HCT116 (cell line): Measurements from ENCODE around the gene USP24. TPM values are rescaled to one million over a fixed set of nuclear protein-coding genes. Genes with fewer than 3 reads are reported as not detected.

Experiments
- ATAC-seq: fragments of 200-7000 bp; cut with Tn5 transposase; 2 replicates; pipeline ENCODE4 v1.9.1; 2020; ENCODE audit warnings: mild to moderate bottlenecking, moderate library complexity
- BruUV-seq: library from RNA; stranded (reverse); fragments of 400-500 nt; replicated peaks from 2 replicates; lab custom pipeline; 2021; lab: Mats Ljungman, UMichigan
- CTCF ChIA-PET: fragments of 300-600 bp; sonication (Branson Sonifier 250); formaldehyde crosslinking; loops from one replicate; lab custom pipeline; 2021; ENCODE audit warnings: antibody characterized with exemption; lab: Charles Lee
- POLR2A ChIA-PET: fragments of 300-600, 350-600 bp; sonication (Branson Sonifier 250); formaldehyde crosslinking; loops from one replicate; lab custom pipeline; 2021; ENCODE audit warnings: antibody characterized with exemption; lab: Charles Lee
- RAD21 ChIA-PET, 2 experiments: fragments of 300-600 bp; sonication (Branson Sonifier 250); formaldehyde crosslinking; loops; one replicate each; lab custom pipeline; 2023; ENCODE audit warnings: low total read pairs in 2 of 2; ENCODE audit not compliant: uncharacterized antibody in 2 of 2, unreplicated experiment in 2 of 2, low non-redundant PET in 1 of 2; lab: Charles Lee
- DNase-seq: peaks from one replicate; pipeline ENCODE4 v3.0.0-alpha.2; 2010; ENCODE audit warnings: low read depth, low spot score
- H2AFZ ChIP-seq: fragments of 200-600 bp; shearing (Covaris generic), sonication (generic); 2 replicates; pipeline ENCODE4 v1.6.1; 2017; ENCODE audit warnings: low read depth, mixed run types, mixed read lengths, antibody characterized with exemption, low read length; ENCODE audit not compliant: poor library complexity, severe bottlenecking
- H3K27ac ChIP-seq: 2 replicates; pipeline ENCODE4 v1.5.1; 2012; ENCODE audit warnings: low read depth, low read length
- H3K27me3 ChIP-seq: fragments of 200-600 bp; sonication (generic); 2 replicates; pipeline ENCODE4 v1.6.1; 2016; ENCODE audit warnings: mixed run types, low read length, mixed read lengths; ENCODE audit not compliant: insufficient read depth
- H3K36me3 ChIP-seq, 2 experiments: fragments of 200-500 bp in 1 of 2; fragments of 200-600 bp in 1 of 2; sonication (Bioruptor generic) in 1 of 2; sonication (generic) in 1 of 2; 2 replicates each; pipeline versions ENCODE4 v1.5.1 to v1.6.1; 2014 to 2016; ENCODE audit warnings: low read length in 2 of 2, inconsistent platforms in 1 of 2, mixed read lengths in 1 of 2, mixed run types in 1 of 2; ENCODE audit not compliant: insufficient read depth in 2 of 2, control insufficient read depth in 1 of 2
- H3K4me1 ChIP-seq, 2 experiments: fragments of 200-600 bp in 1 of 2; sonication (generic) in 1 of 2; 2 replicates each; pipeline versions ENCODE4 v1.5.1 to v1.6.1; 2012 to 2017; ENCODE audit warnings: low read length in 2 of 2, inconsistent platforms in 1 of 2, mild to moderate bottlenecking in 1 of 2, mixed read lengths in 1 of 2, mixed run types in 1 of 2, moderate library complexity in 1 of 2; ENCODE audit not compliant: insufficient read depth in 2 of 2, control insufficient read depth in 1 of 2
- H3K4me2 ChIP-seq: fragments of 200-600 bp; sonication (generic); 2 replicates; pipeline ENCODE4 v1.6.1; 2017; ENCODE audit warnings: mixed run types, low read length, mixed read lengths
- H3K4me3 ChIP-seq, 2 experiments: fragments of 200-600 bp in 1 of 2; sonication (generic) in 1 of 2; replicated peaks in 1 of 2; 2 replicates each; pipeline ENCODE4 v1.5.1; 2011 to 2016; ENCODE audit warnings: low read length in 2 of 2, control low read depth in 1 of 2, low read depth in 1 of 2, mild to moderate bottlenecking in 1 of 2, mixed read lengths in 1 of 2, mixed run types in 1 of 2
- H3K79me2 ChIP-seq: fragments of 200-600 bp; sonication (generic); 2 replicates; pipeline ENCODE4 v1.6.1; 2017; ENCODE audit warnings: mild to moderate bottlenecking, mixed run types, low read length, moderate library complexity, mixed read lengths; ENCODE audit not compliant: insufficient read depth
- H3K9ac ChIP-seq: fragments of 200-600 bp; sonication (generic); 2 replicates; pipeline ENCODE4 v1.6.1; 2016; ENCODE audit warnings: low read length, mixed read lengths
- H3K9me2 ChIP-seq: fragments of 200-600 bp; sonication (generic), shearing (Covaris generic); 2 replicates; pipeline ENCODE4 v1.6.1; 2017; ENCODE audit warnings: mixed run types, mild to moderate bottlenecking, moderate library complexity; ENCODE audit not compliant: insufficient read depth
- H3K9me3 ChIP-seq, 2 experiments: fragments of 200-500 bp in 1 of 2; fragments of 200-600 bp in 1 of 2; sonication (Bioruptor generic) in 1 of 2; sonication (generic) in 1 of 2; 2 replicates each; pipeline ENCODE4 v1.6.1; 2014 to 2017; ENCODE audit warnings: low read length in 2 of 2, mixed read lengths in 2 of 2, inconsistent platforms in 1 of 2, low read depth in 1 of 2, mild to moderate bottlenecking in 1 of 2, mixed run types in 1 of 2, moderate library complexity in 1 of 2; ENCODE audit not compliant: control insufficient read depth in 1 of 2, insufficient read depth in 1 of 2
- H4K20me1 ChIP-seq: fragments of 200-600 bp; sonication (generic), shearing (Covaris generic); 2 replicates; pipeline ENCODE4 v1.6.1; 2017; ENCODE audit warnings: mixed run types, mild to moderate bottlenecking, moderate library complexity; ENCODE audit not compliant: insufficient read depth
- CBX3 ChIP-seq: IDR thresholded peaks from 2 replicates; pipeline ENCODE4 v1.6.1; 2012; ENCODE audit warnings: low read depth
- CTCF ChIP-seq, 3 experiments: fragments of 200-600 bp in 1 of 3; sonication (generic) in 1 of 3; IDR thresholded peaks in 2 of 3; conservative IDR thresholded peaks in 1 of 3; 2 replicates each; pipeline ENCODE4 v1.5.1; 2012 to 2017; ENCODE audit warnings: low read depth in 2 of 3, low read length in 2 of 3, antibody characterized with exemption in 1 of 3, borderline replicate concordance in 1 of 3, control low read depth in 1 of 3, mild to moderate bottlenecking in 1 of 3, mixed read lengths in 1 of 3, mixed run types in 1 of 3, moderate library complexity in 1 of 3; ENCODE audit not compliant: insufficient read depth in 1 of 3
- EZH2 ChIP-seq: fragments of 200-600 bp; sonication (generic); IDR thresholded peaks from 2 replicates; pipeline ENCODE4 v1.6.1; 2017; ENCODE audit warnings: antibody characterized with exemption, mixed run types
- EZH2phosphoT487 ChIP-seq: fragments of 200-600 bp; IDR thresholded peaks from 2 replicates; pipeline ENCODE4 v1.6.1; 2018; ENCODE audit warnings: antibody characterized with exemption, borderline replicate concordance
- FOSL1 ChIP-seq: IDR thresholded peaks from 2 replicates; pipeline ENCODE4 v1.6.1; 2012; ENCODE audit warnings: low read depth
- JUND ChIP-seq: IDR thresholded peaks from 2 replicates; pipeline ENCODE4 v1.6.1; 2012
- POLR2AphosphoS5 ChIP-seq: IDR thresholded peaks from 2 replicates; pipeline ENCODE4 v1.6.1; 2011; ENCODE audit warnings: mild to moderate bottlenecking, low read depth, low read length, moderate library complexity
- SP1 ChIP-seq: IDR thresholded peaks from 2 replicates; pipeline ENCODE4 v1.6.1; 2012; ENCODE audit warnings: low read depth
- ZBTB33 ChIP-seq: IDR thresholded peaks from 2 replicates; pipeline ENCODE4 v1.6.1; 2011; ENCODE audit warnings: mild to moderate bottlenecking, low read length, moderate library complexity; ENCODE audit not compliant: insufficient replicate concordance; ENCODE audit errors: extremely low read depth
- ZFX ChIP-seq: fragments of 450-650 bp; IDR thresholded peaks from 2 replicates; pipeline ENCODE4 v1.6.1; 2017
- ZNF274 ChIP-seq: fragments of 200-500 bp; sonication (Bioruptor generic); IDR thresholded peaks from 2 replicates; pipeline ENCODE4 v1.6.1; 2014; ENCODE audit warnings: mild to moderate bottlenecking, low read depth, low read length, inconsistent platforms
- intact Hi-C: fragments of 100-400 bp; cut with micrococcal nuclease; formaldehyde crosslinking; loops from 2 replicates; pipeline ENCODE4 v1.10.0; 2022
- total RNA-seq: library from RNA; stranded (reverse); gene quantifications from one replicate; pipeline ENCODE4 v1.2.1, GENCODE V29; 2021; ENCODE audit not compliant: unreplicated experiment

USP24 gene
- total RNA-seq, 1 experiment from 2014 or later: 34.2 TPM

- intact Hi-C loops: no loop called here
- BruUV-seq: no TSS peak
- POLR2A ChIA-PET: no interaction called here
These were observed 126.8 kb downstream of the USP24 start for GRCh38 chr1:55088413-55088812.

GRCh38 chr1:55087439-55087838, 127.7 kb downstream of the USP24 start:
- CTCF ChIA-PET: no interaction called here
- H4K20me1 ChIP-seq: no peaks in the 10 kb centered on the region

More at GRCh38 chr1:55088413-55088812, 126.8 kb downstream of the USP24 start:
- CTCF ChIA-PET: no interaction called here
- ATAC-seq: no peak
- peaks cover 43 to 47% of the 10 kb centered on the region in 2 experiments for H3K36me3 ChIP-seq
- no peaks in the 10 kb centered on the region for H3K4me1 ChIP-seq
- no peak overlapping the region for H2AFZ ChIP-seq
- no peaks in the 10 kb centered on the region for H3K9me3 ChIP-seq
- H4K20me1 ChIP-seq: no peaks in the 10 kb centered on the region
- H3K4me2 ChIP-seq: no peak overlapping the region
- H3K79me2 ChIP-seq: no peaks in the 10 kb centered on the region
- no peak overlapping the region for H3K4me3 ChIP-seq
- H3K9ac ChIP-seq: no peak overlapping the region
- H3K9me2 ChIP-seq: no peaks in the 10 kb centered on the region
- RAD21 ChIA-PET: no interaction called here
- TF ChIP-seq EZH2: no peak
- no peak for TF ChIP-seq ZBTB33
- TF ChIP-seq FOSL1: no peak
- no peak for TF ChIP-seq POLR2AphosphoS5
- no peak for TF ChIP-seq EZH2phosphoT487
- no peak overlapping the region for H3K27ac ChIP-seq
- DNase-seq: no peak
- no peaks in the 10 kb centered on the region for H3K27me3 ChIP-seq

More at GRCh38 chr1:55087439-55087838, 127.7 kb downstream of the USP24 start:
- no peak overlapping the region for H3K4me3 ChIP-seq
- ChIA-PET POLR2A (no interaction called here), RAD21 (no interaction called here)
- DNase-seq (no peak), ATAC-seq (no peak)
- no peak overlapping the region for H3K4me2 ChIP-seq
- H3K4me1 ChIP-seq: no peaks in the 10 kb centered on the region
- intact Hi-C loops: no loop called here
- no TSS peak for BruUV-seq
- TF ChIP-seq EZH2 (no peak), SP1 (no peak), POLR2AphosphoS5 (no peak), ZNF274 (no peak), CBX3 (no peak), ZFX (no peak), JUND (no peak), CTCF (IDR thresholded peaks at IDR 0.05 in 2 of 3, conservative IDR thresholded peaks at IDR 0.05 in 1 of 3; ENCODE audit: borderline replicate concordance in 1 of 3, insufficient read depth in 1 of 3, low read depth in 2 of 3, low read length in 2 of 3) (no peak)
- H3K27me3 ChIP-seq: no peaks in the 10 kb centered on the region
- peaks cover 37 to 38% of the 10 kb centered on the region in 2 experiments for H3K36me3 ChIP-seq
- H3K9ac ChIP-seq: no peak overlapping the region
- H3K9me3 ChIP-seq: no peaks in the 10 kb centered on the region
- no peaks in the 10 kb centered on the region for H3K79me2 ChIP-seq
- no peak overlapping the region for H3K27ac ChIP-seq
- no peaks in the 10 kb centered on the region for H3K9me2 ChIP-seq
- H2AFZ ChIP-seq: no peak overlapping the region
